ENCODE results near the gene PIGU. TPM values are rescaled to one million over a fixed set of nuclear protein-coding genes. Genes with fewer than 3 reads are reported as not detected.

Gene PIGU
- total and polyA plus RNA-seq, 2 donors (not counting 3 experiments of a cell fraction or from before 2014, with no cell fraction given) = 20.3 to 81.8 TPM

GRCh38 chr20:34712525-34713192 is 35.8 kb upstream of the PIGU start:
- Histone ChIP-seq H3K9ac (replicated peaks; ENCODE audit: extremely low read depth, insufficient read depth, low read length) (no peak overlapping the region), H3K9me3 (replicated peaks; ENCODE audit: control insufficient read depth, insufficient read depth, low read length) (no peaks in the 10 kb centered on the region), H3K9me1 (replicated peaks; ENCODE audit: control insufficient read depth, extremely low read depth, insufficient read depth, low read length) (no peaks in the 10 kb centered on the region), H2AFZ (ENCODE audit: low read depth, low read length) (no peak overlapping the region), H3K27ac (ENCODE audit: insufficient read depth, low read depth, low read length) (peak overlapping the region; percentile 45), H3K4me2 (ENCODE audit: insufficient read depth, low read length) (no peak overlapping the region), H4K20me1 (replicated peaks; ENCODE audit: control insufficient read depth, extremely low read depth, insufficient read depth, low read length) (no peaks in the 10 kb centered on the region), H3K4me1 (ENCODE audit: control insufficient read depth, extremely low read depth, insufficient read depth, low read length) (peaks cover 24% of the 10 kb centered on the region), H3K27me3 (ENCODE audit: control insufficient read depth in 2 of 2, insufficient read depth in 2 of 2, low read length in 2 of 2) (no peaks in the 10 kb centered on the region), H3K4me3 (replicated peaks in 1 of 3; ENCODE audit: insufficient read depth in 1 of 3, low read depth in 1 of 3, low read length in 3 of 3) (no peak overlapping the region), H3K36me3 (ENCODE audit: control insufficient read depth in 2 of 2, extremely low read depth in 1 of 2, insufficient read depth in 2 of 2, low read length in 2 of 2) (peaks cover 0 to 6% of the 10 kb centered on the region in 2 experiments), H3K79me2 (ENCODE audit: control insufficient read depth, insufficient read depth, low read length) (no peaks in the 10 kb centered on the region)
- intact Hi-C loops (cut with micrococcal nuclease) = loop anchor here (1.0 kb wide), 1 partner anchor 133 kb away; no protein-coding TSS in a partner anchor
- FAIRE-seq = no peak
- no peak for TF ChIP-seq GATA2 (IDR thresholded peaks at IDR 0.05; ENCODE audit: insufficient read depth, insufficient read length, low read depth, low read length)
- no peak for TF ChIP-seq JUN (IDR thresholded peaks at IDR 0.05; ENCODE audit: borderline replicate concordance, insufficient read depth, insufficient read length, low read depth)
- no peak for TF ChIP-seq MYC (IDR thresholded peaks at IDR 0.05; ENCODE audit: low read depth, low read length)
- no peak for TF ChIP-seq POLR2A (IDR thresholded peaks at IDR 0.05; ENCODE audit: low read depth, low read length)
- no peak for TF ChIP-seq FOS (IDR thresholded peaks at IDR 0.05; ENCODE audit: borderline replicate concordance, insufficient read depth, low read length)
- TF ChIP-seq, protein P1, sequence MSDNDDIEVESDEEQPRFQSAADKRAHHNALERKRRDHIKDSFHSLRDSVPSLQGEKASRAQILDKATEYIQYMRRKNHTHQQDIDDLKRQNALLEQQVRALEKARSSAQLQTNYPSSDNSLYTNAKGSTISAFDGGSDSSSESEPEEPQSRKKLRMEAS (IDR thresholded peaks at IDR 0.05; ENCODE audit: insufficient read depth, insufficient read length) = no peak
- no peak for TF ChIP-seq EZH2 (IDR thresholded peaks at IDR 0.05; ENCODE audit: borderline replicate concordance, low read depth, low read length, severe bottlenecking)
- TF ChIP-seq, protein P2, sequence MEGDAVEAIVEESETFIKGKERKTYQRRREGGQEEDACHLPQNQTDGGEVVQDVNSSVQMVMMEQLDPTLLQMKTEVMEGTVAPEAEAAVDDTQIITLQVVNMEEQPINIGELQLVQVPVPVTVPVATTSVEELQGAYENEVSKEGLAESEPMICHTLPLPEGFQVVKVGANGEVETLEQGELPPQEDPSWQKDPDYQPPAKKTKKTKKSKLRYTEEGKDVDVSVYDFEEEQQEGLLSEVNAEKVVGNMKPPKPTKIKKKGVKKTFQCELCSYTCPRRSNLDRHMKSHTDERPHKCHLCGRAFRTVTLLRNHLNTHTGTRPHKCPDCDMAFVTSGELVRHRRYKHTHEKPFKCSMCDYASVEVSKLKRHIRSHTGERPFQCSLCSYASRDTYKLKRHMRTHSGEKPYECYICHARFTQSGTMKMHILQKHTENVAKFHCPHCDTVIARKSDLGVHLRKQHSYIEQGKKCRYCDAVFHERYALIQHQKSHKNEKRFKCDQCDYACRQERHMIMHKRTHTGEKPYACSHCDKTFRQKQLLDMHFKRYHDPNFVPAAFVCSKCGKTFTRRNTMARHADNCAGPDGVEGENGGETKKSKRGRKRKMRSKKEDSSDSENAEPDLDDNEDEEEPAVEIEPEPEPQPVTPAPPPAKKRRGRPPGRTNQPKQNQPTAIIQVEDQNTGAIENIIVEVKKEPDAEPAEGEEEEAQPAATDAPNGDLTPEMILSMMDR (IDR thresholded peaks at IDR 0.05; ENCODE audit: extremely low read depth in 1 of 2, insufficient read depth in 1 of 2, low read depth in 1 of 2, low read length in 2 of 2) = no peak
- no peak for TF ChIP-seq POLR2AphosphoS5 (IDR thresholded peaks at IDR 0.05; ENCODE audit: insufficient read depth, low read depth, low read length)
- no peak for DNase-seq (ENCODE audit: low read depth, low spot score)
- CTCF ChIA-PET = interaction anchor here (0.5 to 2.0 kb wide), 9 partner anchors 9 to 400 kb away, joined by 3 to 9 read pairs (median 4); partner anchors contain the start of gene TP53INP2
- dilution Hi-C loops (cut with MboI; ENCODE audit: extremely low pct_ligation_motif_present, low sequenced_read_pairs) = no loop called here
- BruUV-seq (replicated peaks) = TSS peak; percentile 12
- POLR2A ChIA-PET = interaction anchor here (1.2 kb wide), 1 partner anchor 8 kb away, joined by 10 read pairs; no protein-coding TSS in a partner anchor

Measured in endothelial cell of umbilical vein (primary cell).